Activated CD8-positive, alpha-beta T cell treated with anti-CD3 and anti-CD28 coated beads for 36 hours (primary cell): ENCODE results near the gene DDX27. TPM values are rescaled to one million over a fixed set of nuclear protein-coding genes. Genes with fewer than 3 reads are reported as not detected.
A peak's percentile ranks its signal among the peaks of the same experiment; 100 is the strongest.

Experiments
- ATAC-seq: fragments of 200-7000 bp; cut with Tn5 transposase; one replicate; pipeline ENCODE4 v1.10.0; 2021; ENCODE audit warnings: mild to moderate bottlenecking, moderate library complexity
- CTCF ChIA-PET: fragments of 350-600 bp; sonication (Branson Sonifier 250); formaldehyde crosslinking; loops from one replicate; lab custom pipeline; 2021; ENCODE audit warnings: antibody characterized with exemption; lab: Charles Lee
- POLR2A ChIA-PET: fragments of 350-600 bp; sonication (Branson Sonifier 250); formaldehyde crosslinking; loops from one replicate; lab custom pipeline; 2021; ENCODE audit warnings: antibody characterized with exemption; lab: Charles Lee
- DNase-seq: peaks from one replicate; pipeline ENCODE4 v3.0.0-alpha.2; 2020
- H3K27ac Mint-ChIP-seq: one replicate; pipeline ENCODE4 v1.8.0; 2021; ENCODE audit warnings: mild to moderate bottlenecking, mixed read lengths
- H3K27me3 Mint-ChIP-seq: one replicate; pipeline ENCODE4 v1.8.0; 2021; ENCODE audit warnings: mixed read lengths
- H3K36me3 Mint-ChIP-seq: one replicate; pipeline ENCODE4 v1.8.0; 2021; ENCODE audit warnings: low read depth, mixed read lengths
- H3K4me1 Mint-ChIP-seq: one replicate; pipeline ENCODE4 v1.8.0; 2021; ENCODE audit warnings: low read depth, mixed read lengths
- H3K4me3 Mint-ChIP-seq: one replicate; pipeline ENCODE4 v1.8.0; 2021; ENCODE audit warnings: mild to moderate bottlenecking, moderate library complexity, mixed read lengths
- H3K9me3 Mint-ChIP-seq: one replicate; pipeline ENCODE4 v1.8.0; 2021; ENCODE audit warnings: mixed read lengths
- CTCF ChIP-seq: fragments of 200-600 bp; IDR thresholded peaks from one replicate; pipeline ENCODE4 v1.8.0; 2022; ENCODE audit warnings: antibody characterized with exemption, mild to moderate bottlenecking
- intact Hi-C: fragments of 100-400 bp; cut with micrococcal nuclease; formaldehyde crosslinking; loops from one replicate; pipeline ENCODE4 v1.10.0; 2022
- total RNA-seq, 2 experiments: library from RNA; stranded (reverse); gene quantifications; one replicate each; pipeline ENCODE4 v1.2.3, GENCODE V29; 2021

The DDX27 gene
- total RNA-seq, 2 experiments from 2014 or later: 45.2 to 45.9 TPM

- Mint-ChIP-seq H3K9me3 (peaks cover 7% of the 10 kb centered on the region), H3K27me3 (no peaks in the 10 kb centered on the region), H3K36me3 (peaks cover 72% of the 10 kb centered on the region), H3K4me3 (no peak overlapping the region), H3K4me1 (peaks cover 15% of the 10 kb centered on the region), H3K27ac (peak overlapping the region; percentile 11)
- DNase-seq (no peak), ATAC-seq (no peak)
- TF ChIP-seq CTCF: no peak
- CTCF ChIA-PET: interaction anchor here (0.7 kb wide), 2 partner anchors 192 to 365 kb away, joined by 3 read pairs; no protein-coding TSS in a partner anchor
- POLR2A ChIA-PET: interaction anchor here (0.6 to 7.1 kb wide), 4 partner anchors 12 to 21 kb away, joined by 3 to 148 read pairs (median 4); partner anchors contain the start of gene ZNFX1
- intact Hi-C loops: no loop called here
Measured at GRCh38 chr20:49292010-49292409, 72.8 kb downstream of the DDX27 start.

GRCh38 chr20:49293122-49293521 lies 73.9 kb downstream of the DDX27 start:
- Mint-ChIP-seq H3K36me3 (peaks cover 67% of the 10 kb centered on the region), H3K4me1 (peaks cover 14% of the 10 kb centered on the region), H3K9me3 (peaks cover 4% of the 10 kb centered on the region), H3K27ac (no peak overlapping the region), H3K27me3 (no peaks in the 10 kb centered on the region), H3K4me3 (no peak overlapping the region)
- DNase-seq (no peak), ATAC-seq (no peak)
- ChIA-PET POLR2A (interaction anchor here (1.2 to 7.1 kb wide), 3 partner anchors 10 to 19 kb away, joined by 3 to 148 read pairs (median 4); partner anchors contain the start of gene ZNFX1), CTCF (no interaction called here)
- TF ChIP-seq CTCF: no peak
- intact Hi-C loops: no loop called here

Other genes starting within 250 kb of the DDX27 start
- gene CSE1L, start 173.1 kb upstream of the DDX27 start, total RNA-seq: 100 to 1,000 TPM; 115 TPM
- 10 to 100 TPM; 57.7 to 60.1 TPM for gene STAU1, start 31.1 kb upstream of the DDX27 start, total RNA-seq
- 10 to 100 TPM; 27.4 to 27.7 TPM for gene ZNFX1, start 58.6 kb downstream of the DDX27 start, total RNA-seq